Left ventricle myocardium inferior (tissue), 1 donor: ENCODE measurements around the gene PDE11A. TPM values are rescaled to one million over a fixed set of nuclear protein-coding genes. Genes with fewer than 3 reads are reported as not detected.

ENCODE experiments used
- DNase-seq: peaks from one replicate; pipeline ENCODE4 v3.0.0-alpha.2; 2020
- H3K27ac ChIP-seq: fragments of 200-600 bp; replicated peaks from 2 replicates; pipeline ENCODE4 v1.8.0; 2021
- H3K27me3 ChIP-seq: fragments of 200-600 bp; 2 replicates; pipeline ENCODE4 v1.8.0; 2021; ENCODE audit warnings: low read depth
- H3K36me3 ChIP-seq: fragments of 200-600 bp; 2 replicates; pipeline ENCODE4 v1.8.0; 2021
- H3K4me1 ChIP-seq: fragments of 200-600 bp; 2 replicates; pipeline ENCODE4 v1.8.0; 2021
- H3K4me3 ChIP-seq: fragments of 200-600 bp; 2 replicates; pipeline ENCODE4 v1.8.0; 2021; ENCODE audit warnings: mild to moderate bottlenecking, moderate library complexity
- H3K9me3 ChIP-seq: fragments of 200-600 bp; replicated peaks from 2 replicates; pipeline ENCODE4 v1.8.0; 2021
- intact Hi-C: fragments of 100-400 bp; cut with micrococcal nuclease; formaldehyde crosslinking; loops from one replicate; pipeline ENCODE4 v1.11.0; 2022
- total RNA-seq: library from RNA; stranded (reverse); fragmentation: NEBNext Ultra II Directional; extraction: Animal tissue kit (Norgen Biotek cat#: 25700); gene quantifications from one replicate; pipeline ENCODE4 v1.2.1, GENCODE V29; 2021
- TF ChIP-seq, protein P1 (sequence below): fragments of 200-600 bp; IDR thresholded peaks from 2 replicates; pipeline ENCODE4 v1.8.0; 2021; ENCODE audit warnings: antibody characterized with exemption, mild to moderate bottlenecking, borderline replicate concordance
- donor health status: DM: no; HTN: yes; CAD: no; lungs with severe emphysema.

PDE11A gene
- total RNA-seq, 1 donor from 2014 or later, result 2.5 TPM

DNA sequence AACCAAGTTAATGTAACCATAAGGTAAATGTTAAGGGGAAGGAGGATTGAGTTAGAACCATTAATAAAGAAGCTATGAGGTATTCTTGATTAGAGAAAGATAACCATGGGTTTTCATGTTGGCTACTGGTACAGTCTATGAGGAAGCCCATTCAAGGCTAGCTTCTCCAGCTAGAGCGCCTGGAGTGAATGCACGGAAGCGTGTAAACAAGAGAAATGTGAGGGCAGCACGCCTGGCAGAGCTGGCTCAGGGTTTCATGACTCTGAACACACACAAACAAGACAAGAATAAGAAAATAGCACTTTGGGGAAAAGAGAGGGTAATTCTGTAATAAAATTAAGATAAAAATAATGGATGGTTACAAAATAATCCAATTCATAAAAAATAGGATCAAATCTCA, 255.3 kb downstream of the PDE11A start:
- TF ChIP-seq, protein P1, sequence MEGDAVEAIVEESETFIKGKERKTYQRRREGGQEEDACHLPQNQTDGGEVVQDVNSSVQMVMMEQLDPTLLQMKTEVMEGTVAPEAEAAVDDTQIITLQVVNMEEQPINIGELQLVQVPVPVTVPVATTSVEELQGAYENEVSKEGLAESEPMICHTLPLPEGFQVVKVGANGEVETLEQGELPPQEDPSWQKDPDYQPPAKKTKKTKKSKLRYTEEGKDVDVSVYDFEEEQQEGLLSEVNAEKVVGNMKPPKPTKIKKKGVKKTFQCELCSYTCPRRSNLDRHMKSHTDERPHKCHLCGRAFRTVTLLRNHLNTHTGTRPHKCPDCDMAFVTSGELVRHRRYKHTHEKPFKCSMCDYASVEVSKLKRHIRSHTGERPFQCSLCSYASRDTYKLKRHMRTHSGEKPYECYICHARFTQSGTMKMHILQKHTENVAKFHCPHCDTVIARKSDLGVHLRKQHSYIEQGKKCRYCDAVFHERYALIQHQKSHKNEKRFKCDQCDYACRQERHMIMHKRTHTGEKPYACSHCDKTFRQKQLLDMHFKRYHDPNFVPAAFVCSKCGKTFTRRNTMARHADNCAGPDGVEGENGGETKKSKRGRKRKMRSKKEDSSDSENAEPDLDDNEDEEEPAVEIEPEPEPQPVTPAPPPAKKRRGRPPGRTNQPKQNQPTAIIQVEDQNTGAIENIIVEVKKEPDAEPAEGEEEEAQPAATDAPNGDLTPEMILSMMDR, result no peak
- no peak overlapping the region for H3K27ac ChIP-seq
- H3K36me3 ChIP-seq, result no peaks in the 10 kb centered on the region
- H3K4me1 ChIP-seq, result no peaks in the 10 kb centered on the region
- no peaks in the 10 kb centered on the region for H3K27me3 ChIP-seq
- no peak for DNase-seq
- peaks cover 6% of the 10 kb centered on the region for H3K9me3 ChIP-seq
- no peak overlapping the region for H3K4me3 ChIP-seq
- intact Hi-C loops, result no loop called here

DNA sequence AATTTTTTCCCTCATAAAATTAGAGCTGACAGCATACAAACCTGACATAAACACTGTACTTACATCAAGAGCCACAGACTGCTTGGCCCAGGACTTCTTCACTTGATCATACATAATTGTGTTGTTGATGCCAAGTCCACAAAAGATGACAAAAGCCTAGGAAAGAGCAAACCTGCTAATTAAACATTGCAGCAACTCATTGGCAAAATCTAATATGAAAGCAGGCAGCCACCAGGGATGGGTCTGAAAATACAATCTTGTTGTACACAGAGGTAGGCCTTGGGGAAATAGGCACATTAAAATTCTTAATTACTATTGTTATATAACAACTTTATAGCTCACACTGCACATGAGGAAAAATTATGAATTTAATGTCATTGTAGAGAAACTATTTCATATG, 255.8 kb downstream of the PDE11A start:
- no peaks in the 10 kb centered on the region for H3K27me3 ChIP-seq
- TF ChIP-seq, protein P1, result no peak
- H3K4me3 ChIP-seq, result no peak overlapping the region
- H3K9me3 ChIP-seq, result peaks cover 6% of the 10 kb centered on the region
- intact Hi-C loops, result no loop called here
- no peak overlapping the region for H3K27ac ChIP-seq
- no peak for DNase-seq
- H3K36me3 ChIP-seq, result no peaks in the 10 kb centered on the region
- no peaks in the 10 kb centered on the region for H3K4me1 ChIP-seq

DNA sequence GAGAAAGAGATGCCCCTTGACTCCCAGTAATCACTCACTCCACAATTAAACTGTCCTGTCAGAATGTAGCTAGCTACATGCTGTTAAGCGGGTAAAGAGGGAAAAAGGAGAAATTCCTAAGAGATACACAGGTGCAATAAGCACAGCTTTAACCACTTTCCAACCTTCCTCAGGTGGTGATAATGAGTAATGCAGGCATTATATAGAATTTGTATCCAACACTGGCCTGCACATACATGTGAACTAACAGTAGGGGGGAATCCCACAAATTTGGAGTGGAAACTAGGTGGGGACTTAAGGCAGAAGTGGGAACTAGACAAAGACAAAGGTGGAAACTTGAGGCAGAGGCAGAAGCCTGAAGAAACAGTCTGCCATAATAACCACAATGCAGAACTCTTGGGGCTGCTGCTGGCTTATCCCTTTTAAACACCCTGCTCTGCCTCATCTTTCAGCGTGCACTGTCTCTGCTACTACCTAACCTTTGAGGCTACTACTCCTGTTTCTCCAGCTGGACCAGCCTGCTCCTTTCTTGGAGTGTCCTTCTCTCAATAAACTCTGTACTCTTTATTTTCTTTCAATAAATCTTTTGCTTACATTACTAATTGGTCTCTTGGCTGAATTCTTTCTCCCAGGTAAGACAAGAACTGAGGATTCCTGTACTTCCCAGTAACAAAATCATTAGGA, 259.7 kb downstream of the PDE11A start:
- H3K36me3 ChIP-seq, result no peaks in the 10 kb centered on the region
- H3K4me1 ChIP-seq, result no peaks in the 10 kb centered on the region
- no peaks in the 10 kb centered on the region for H3K27me3 ChIP-seq
- H3K27ac ChIP-seq, result no peak overlapping the region
- TF ChIP-seq, protein P1, result no peak
- no peak overlapping the region for H3K4me3 ChIP-seq
- DNase-seq, result no peak
- H3K9me3 ChIP-seq, result peaks cover 6% of the 10 kb centered on the region
- intact Hi-C loops, result no loop called here

- Histone ChIP-seq H3K36me3 (no peaks in the 10 kb centered on the region), H3K9me3 (peaks cover 15% of the 10 kb centered on the region), H3K27me3 (no peaks in the 10 kb centered on the region), H3K4me3 (no peak overlapping the region), H3K4me1 (no peaks in the 10 kb centered on the region), H3K27ac (no peak overlapping the region)
- TF ChIP-seq, protein P1, result no peak
- intact Hi-C loops, result no loop called here
- no peak for DNase-seq
Measured at GRCh38 chr2:177810906-177811305, 261.7 kb downstream of the PDE11A start.

- Histone ChIP-seq H3K27ac (no peak overlapping the region), H3K27me3 (no peaks in the 10 kb centered on the region), H3K4me3 (no peak overlapping the region)
Measured at GRCh38 chr2:177808984-177809809, 263.4 kb downstream of the PDE11A start.

More at GRCh38 chr2:177808984-177809809, 263.4 kb downstream of the PDE11A start:
- TF ChIP-seq, protein P1, result no peak
- H3K36me3 ChIP-seq, result no peaks in the 10 kb centered on the region
- no peaks in the 10 kb centered on the region for H3K4me1 ChIP-seq
- intact Hi-C loops, result no loop called here
- H3K9me3 ChIP-seq, result peaks cover 15% of the 10 kb centered on the region
- no peak for DNase-seq
